WTC11 (cell line): ENCODE results near the gene DOK5. TPM values are rescaled to one million over a fixed set of nuclear protein-coding genes. Genes with fewer than 3 reads are reported as not detected.

ENCODE experiments used
- ATAC-seq: fragments of 200-7000 bp; cut with Tn5 transposase; 2 replicates; pipeline ENCODE4 v1.10.0; 2021; ENCODE audit warnings: mild to moderate bottlenecking, moderate library complexity
- CTCF ChIA-PET: fragments of 300-600 bp; sonication (Branson Sonifier 250); formaldehyde crosslinking; loops from one replicate; lab custom pipeline; 2021; ENCODE audit warnings: antibody characterized with exemption; lab: Charles Lee
- POLR2A ChIA-PET: fragments of 350-600 bp; sonication (Branson Sonifier 250); formaldehyde crosslinking; loops from one replicate; lab custom pipeline; 2021; ENCODE audit warnings: antibody characterized with exemption; lab: Charles Lee
- DNase-seq: peaks from one replicate; pipeline ENCODE4 v3.0.0; 2021; ENCODE audit warnings: low spot score
- H3K27ac Mint-ChIP-seq: 2 replicates; pipeline ENCODE4 v1.8.0; 2021; ENCODE audit warnings: mixed read lengths
- H3K27me3 Mint-ChIP-seq: 2 replicates; pipeline ENCODE4 v1.8.0; 2021; ENCODE audit warnings: low read depth, mild to moderate bottlenecking, moderate library complexity, mixed read lengths
- H3K36me3 Mint-ChIP-seq: 2 replicates; pipeline ENCODE4 v1.8.0; 2021; ENCODE audit warnings: mixed read lengths
- H3K4me1 Mint-ChIP-seq: 2 replicates; pipeline ENCODE4 v1.8.0; 2022; ENCODE audit warnings: mixed read lengths
- H3K4me3 Mint-ChIP-seq: 2 replicates; pipeline ENCODE4 v1.8.0; 2021; ENCODE audit warnings: mild to moderate bottlenecking, moderate library complexity, mixed read lengths
- H3K9me3 Mint-ChIP-seq: 2 replicates; pipeline ENCODE4 v1.8.0; 2021; ENCODE audit warnings: mixed read lengths
- CREM ChIP-seq: sonication (generic); formaldehyde crosslinking; IDR thresholded peaks from 2 replicates; pipeline ENCODE4 v1.8.1; 2022; ENCODE audit warnings: mild to moderate bottlenecking, missing genetic modification reagents, moderate library complexity
- EMX1 ChIP-seq: fragments of 250-450 bp; sonication (Bioruptor Pico); IDR thresholded peaks from 2 replicates; pipeline ENCODE4 v1.8.0; 2021; ENCODE audit warnings: mild to moderate bottlenecking
- FOXP1 ChIP-seq: sonication (generic); formaldehyde crosslinking; IDR thresholded peaks from 2 replicates; pipeline ENCODE4 v1.8.0; 2022; ENCODE audit warnings: missing genetic modification reagents, mild to moderate bottlenecking, moderate library complexity, borderline replicate concordance
- HMGA2 ChIP-seq: fragments of 250-450 bp; sonication (Bioruptor Pico); IDR thresholded peaks from 2 replicates; pipeline ENCODE4 v1.4.0; 2021; ENCODE audit warnings: mild to moderate bottlenecking, moderate library complexity
- MXD4 ChIP-seq: fragments of 250-450 bp; sonication (Bioruptor Pico); IDR thresholded peaks from 2 replicates; pipeline ENCODE4 v1.8.0; 2021; ENCODE audit warnings: mild to moderate bottlenecking, moderate library complexity, borderline replicate concordance
- MYBL2 ChIP-seq: sonication (generic); formaldehyde crosslinking; IDR thresholded peaks from 2 replicates; pipeline ENCODE4 v1.8.1; 2023; ENCODE audit warnings: mild to moderate bottlenecking, moderate library complexity, missing genetic modification reagents
- NFATC4 ChIP-seq: fragments of 250-450 bp; sonication (Bioruptor Pico); IDR thresholded peaks from 2 replicates; pipeline ENCODE4 v1.9.0; 2021; ENCODE audit warnings: mild to moderate bottlenecking
- ZNF232 ChIP-seq: sonication (generic); formaldehyde crosslinking; IDR thresholded peaks from 2 replicates; pipeline ENCODE4 v1.8.0; 2022; ENCODE audit warnings: mild to moderate bottlenecking, missing genetic modification reagents
- ZNF263 ChIP-seq: sonication (generic); formaldehyde crosslinking; IDR thresholded peaks from 2 replicates; pipeline ENCODE4 v1.8.1; 2022; ENCODE audit warnings: low read depth, mild to moderate bottlenecking, moderate library complexity, missing genetic modification reagents
- ZNF317 ChIP-seq: sonication (generic); formaldehyde crosslinking; IDR thresholded peaks from 2 replicates; pipeline ENCODE4 v1.8.1; 2023; ENCODE audit warnings: low read depth, mild to moderate bottlenecking, moderate library complexity, missing genetic modification reagents, borderline replicate concordance
- ZNF396 ChIP-seq: fragments of 250-450 bp; sonication (Bioruptor Pico); IDR thresholded peaks from 2 replicates; pipeline ENCODE4 v1.8.0; 2021; ENCODE audit warnings: mild to moderate bottlenecking, moderate library complexity, borderline replicate concordance
- total RNA-seq: library from RNA; stranded (reverse); gene quantifications from 3 replicates; pipeline ENCODE4 v1.2.3, GENCODE V29; 2021
- TF ChIP-seq, protein P1 (sequence below): fragments of 250-450 bp; sonication (Bioruptor Pico); IDR thresholded peaks from 2 replicates; pipeline ENCODE4 v1.8.0; 2021; ENCODE audit warnings: mild to moderate bottlenecking
- TF ChIP-seq, protein P2 (sequence below): fragments of 200-600 bp; IDR thresholded peaks from 2 replicates; pipeline ENCODE4 v1.8.0; 2022; ENCODE audit warnings: antibody characterized with exemption
- TF ChIP-seq, protein P3 (sequence below): sonication (generic); formaldehyde crosslinking; IDR thresholded peaks from 2 replicates; pipeline ENCODE4 v1.8.1; 2022; ENCODE audit warnings: mild to moderate bottlenecking, missing genetic modification reagents, moderate library complexity, borderline replicate concordance
- TF ChIP-seq, protein P4 (sequence below): fragments of 250-450 bp; sonication (Bioruptor Pico); IDR thresholded peaks from 2 replicates; pipeline ENCODE4 v1.9.0; 2021; ENCODE audit warnings: mild to moderate bottlenecking, borderline replicate concordance
- TF ChIP-seq, protein P5 (sequence below): sonication (generic); formaldehyde crosslinking; IDR thresholded peaks from 2 replicates; pipeline ENCODE4 v1.8.1; 2022; ENCODE audit warnings: missing genetic modification reagents, borderline replicate concordance
- TF ChIP-seq, protein P6 (sequence below): sonication (generic); formaldehyde crosslinking; IDR thresholded peaks from 2 replicates; pipeline ENCODE4 v1.8.1; 2023; ENCODE audit warnings: mild to moderate bottlenecking, missing genetic modification reagents, moderate library complexity
- TF ChIP-seq, protein P7 (sequence below): sonication (generic); formaldehyde crosslinking; IDR thresholded peaks from 2 replicates; pipeline ENCODE4 v1.8.1; 2023; ENCODE audit warnings: mild to moderate bottlenecking, missing genetic modification reagents

Gene DOK5
- total RNA-seq, 1 experiment from 2014 or later = 10.1 TPM

DNA sequence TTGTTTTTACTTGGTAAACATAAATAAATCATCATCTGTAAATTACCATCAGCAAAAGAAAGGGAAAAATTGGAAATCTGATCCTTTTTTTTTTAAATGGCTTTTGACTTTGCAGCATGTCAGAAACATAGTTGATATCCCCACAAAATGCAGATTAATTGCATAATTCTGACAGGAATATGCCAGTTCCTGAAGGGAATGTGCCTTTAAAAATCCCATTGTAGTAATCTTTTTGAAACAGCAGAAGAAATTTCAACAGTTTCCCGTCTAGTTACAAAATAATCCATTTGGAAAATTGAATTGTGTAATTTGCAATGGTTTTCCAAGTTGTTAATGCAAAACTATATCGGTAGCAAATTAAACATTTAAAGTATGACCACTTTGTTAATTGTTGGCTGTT lies 95.2 kb downstream of the DOK5 start:
- no peak for DNase-seq
- Mint-ChIP-seq H3K27ac (no peak overlapping the region), H3K36me3 (no peaks in the 10 kb centered on the region), H3K9me3 (no peaks in the 10 kb centered on the region), H3K4me1 (no peaks in the 10 kb centered on the region), H3K4me3 (no peak overlapping the region), H3K27me3 (no peaks in the 10 kb centered on the region)
- TF ChIP-seq, protein P1, sequence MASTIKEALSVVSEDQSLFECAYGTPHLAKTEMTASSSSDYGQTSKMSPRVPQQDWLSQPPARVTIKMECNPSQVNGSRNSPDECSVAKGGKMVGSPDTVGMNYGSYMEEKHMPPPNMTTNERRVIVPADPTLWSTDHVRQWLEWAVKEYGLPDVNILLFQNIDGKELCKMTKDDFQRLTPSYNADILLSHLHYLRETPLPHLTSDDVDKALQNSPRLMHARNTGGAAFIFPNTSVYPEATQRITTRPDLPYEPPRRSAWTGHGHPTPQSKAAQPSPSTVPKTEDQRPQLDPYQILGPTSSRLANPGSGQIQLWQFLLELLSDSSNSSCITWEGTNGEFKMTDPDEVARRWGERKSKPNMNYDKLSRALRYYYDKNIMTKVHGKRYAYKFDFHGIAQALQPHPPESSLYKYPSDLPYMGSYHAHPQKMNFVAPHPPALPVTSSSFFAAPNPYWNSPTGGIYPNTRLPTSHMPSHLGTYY (CRISPR knock-in tag) = no peak
- TF ChIP-seq MYBL2 (CRISPR knock-in tag) (no peak), ZNF396 (CRISPR knock-in tag) (no peak), EMX1 (CRISPR knock-in tag) (no peak), NFATC4 (CRISPR knock-in tag) (no peak), CREM (CRISPR knock-in tag) (no peak), HMGA2 (CRISPR knock-in tag) (no peak), ZNF317 (CRISPR knock-in tag) (no peak), ZNF263 (CRISPR knock-in tag) (no peak), ZNF232 (CRISPR knock-in tag) (no peak), MXD4 (CRISPR knock-in tag) (no peak), FOXP1 (no peak)
- TF ChIP-seq, protein P2, sequence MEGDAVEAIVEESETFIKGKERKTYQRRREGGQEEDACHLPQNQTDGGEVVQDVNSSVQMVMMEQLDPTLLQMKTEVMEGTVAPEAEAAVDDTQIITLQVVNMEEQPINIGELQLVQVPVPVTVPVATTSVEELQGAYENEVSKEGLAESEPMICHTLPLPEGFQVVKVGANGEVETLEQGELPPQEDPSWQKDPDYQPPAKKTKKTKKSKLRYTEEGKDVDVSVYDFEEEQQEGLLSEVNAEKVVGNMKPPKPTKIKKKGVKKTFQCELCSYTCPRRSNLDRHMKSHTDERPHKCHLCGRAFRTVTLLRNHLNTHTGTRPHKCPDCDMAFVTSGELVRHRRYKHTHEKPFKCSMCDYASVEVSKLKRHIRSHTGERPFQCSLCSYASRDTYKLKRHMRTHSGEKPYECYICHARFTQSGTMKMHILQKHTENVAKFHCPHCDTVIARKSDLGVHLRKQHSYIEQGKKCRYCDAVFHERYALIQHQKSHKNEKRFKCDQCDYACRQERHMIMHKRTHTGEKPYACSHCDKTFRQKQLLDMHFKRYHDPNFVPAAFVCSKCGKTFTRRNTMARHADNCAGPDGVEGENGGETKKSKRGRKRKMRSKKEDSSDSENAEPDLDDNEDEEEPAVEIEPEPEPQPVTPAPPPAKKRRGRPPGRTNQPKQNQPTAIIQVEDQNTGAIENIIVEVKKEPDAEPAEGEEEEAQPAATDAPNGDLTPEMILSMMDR = no peak
- TF ChIP-seq, protein P3, sequence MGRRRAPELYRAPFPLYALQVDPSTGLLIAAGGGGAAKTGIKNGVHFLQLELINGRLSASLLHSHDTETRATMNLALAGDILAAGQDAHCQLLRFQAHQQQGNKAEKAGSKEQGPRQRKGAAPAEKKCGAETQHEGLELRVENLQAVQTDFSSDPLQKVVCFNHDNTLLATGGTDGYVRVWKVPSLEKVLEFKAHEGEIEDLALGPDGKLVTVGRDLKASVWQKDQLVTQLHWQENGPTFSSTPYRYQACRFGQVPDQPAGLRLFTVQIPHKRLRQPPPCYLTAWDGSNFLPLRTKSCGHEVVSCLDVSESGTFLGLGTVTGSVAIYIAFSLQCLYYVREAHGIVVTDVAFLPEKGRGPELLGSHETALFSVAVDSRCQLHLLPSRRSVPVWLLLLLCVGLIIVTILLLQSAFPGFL (CRISPR knock-in tag) = no peak
- TF ChIP-seq, protein P4, sequence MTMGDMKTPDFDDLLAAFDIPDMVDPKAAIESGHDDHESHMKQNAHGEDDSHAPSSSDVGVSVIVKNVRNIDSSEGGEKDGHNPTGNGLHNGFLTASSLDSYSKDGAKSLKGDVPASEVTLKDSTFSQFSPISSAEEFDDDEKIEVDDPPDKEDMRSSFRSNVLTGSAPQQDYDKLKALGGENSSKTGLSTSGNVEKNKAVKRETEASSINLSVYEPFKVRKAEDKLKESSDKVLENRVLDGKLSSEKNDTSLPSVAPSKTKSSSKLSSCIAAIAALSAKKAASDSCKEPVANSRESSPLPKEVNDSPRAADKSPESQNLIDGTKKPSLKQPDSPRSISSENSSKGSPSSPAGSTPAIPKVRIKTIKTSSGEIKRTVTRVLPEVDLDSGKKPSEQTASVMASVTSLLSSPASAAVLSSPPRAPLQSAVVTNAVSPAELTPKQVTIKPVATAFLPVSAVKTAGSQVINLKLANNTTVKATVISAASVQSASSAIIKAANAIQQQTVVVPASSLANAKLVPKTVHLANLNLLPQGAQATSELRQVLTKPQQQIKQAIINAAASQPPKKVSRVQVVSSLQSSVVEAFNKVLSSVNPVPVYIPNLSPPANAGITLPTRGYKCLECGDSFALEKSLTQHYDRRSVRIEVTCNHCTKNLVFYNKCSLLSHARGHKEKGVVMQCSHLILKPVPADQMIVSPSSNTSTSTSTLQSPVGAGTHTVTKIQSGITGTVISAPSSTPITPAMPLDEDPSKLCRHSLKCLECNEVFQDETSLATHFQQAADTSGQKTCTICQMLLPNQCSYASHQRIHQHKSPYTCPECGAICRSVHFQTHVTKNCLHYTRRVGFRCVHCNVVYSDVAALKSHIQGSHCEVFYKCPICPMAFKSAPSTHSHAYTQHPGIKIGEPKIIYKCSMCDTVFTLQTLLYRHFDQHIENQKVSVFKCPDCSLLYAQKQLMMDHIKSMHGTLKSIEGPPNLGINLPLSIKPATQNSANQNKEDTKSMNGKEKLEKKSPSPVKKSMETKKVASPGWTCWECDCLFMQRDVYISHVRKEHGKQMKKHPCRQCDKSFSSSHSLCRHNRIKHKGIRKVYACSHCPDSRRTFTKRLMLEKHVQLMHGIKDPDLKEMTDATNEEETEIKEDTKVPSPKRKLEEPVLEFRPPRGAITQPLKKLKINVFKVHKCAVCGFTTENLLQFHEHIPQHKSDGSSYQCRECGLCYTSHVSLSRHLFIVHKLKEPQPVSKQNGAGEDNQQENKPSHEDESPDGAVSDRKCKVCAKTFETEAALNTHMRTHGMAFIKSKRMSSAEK = no peak
- TF ChIP-seq, protein P5, sequence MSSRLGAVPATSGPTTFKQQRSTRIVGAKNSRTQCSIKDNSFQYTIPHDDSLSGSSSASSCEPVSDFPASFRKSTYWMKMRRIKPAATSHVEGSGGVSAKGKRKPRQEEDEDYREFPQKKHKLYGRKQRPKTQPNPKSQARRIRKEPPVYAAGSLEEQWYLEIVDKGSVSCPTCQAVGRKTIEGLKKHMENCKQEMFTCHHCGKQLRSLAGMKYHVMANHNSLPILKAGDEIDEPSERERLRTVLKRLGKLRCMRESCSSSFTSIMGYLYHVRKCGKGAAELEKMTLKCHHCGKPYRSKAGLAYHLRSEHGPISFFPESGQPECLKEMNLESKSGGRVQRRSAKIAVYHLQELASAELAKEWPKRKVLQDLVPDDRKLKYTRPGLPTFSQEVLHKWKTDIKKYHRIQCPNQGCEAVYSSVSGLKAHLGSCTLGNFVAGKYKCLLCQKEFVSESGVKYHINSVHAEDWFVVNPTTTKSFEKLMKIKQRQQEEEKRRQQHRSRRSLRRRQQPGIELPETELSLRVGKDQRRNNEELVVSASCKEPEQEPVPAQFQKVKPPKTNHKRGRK = no peak
- TF ChIP-seq, protein P6, sequence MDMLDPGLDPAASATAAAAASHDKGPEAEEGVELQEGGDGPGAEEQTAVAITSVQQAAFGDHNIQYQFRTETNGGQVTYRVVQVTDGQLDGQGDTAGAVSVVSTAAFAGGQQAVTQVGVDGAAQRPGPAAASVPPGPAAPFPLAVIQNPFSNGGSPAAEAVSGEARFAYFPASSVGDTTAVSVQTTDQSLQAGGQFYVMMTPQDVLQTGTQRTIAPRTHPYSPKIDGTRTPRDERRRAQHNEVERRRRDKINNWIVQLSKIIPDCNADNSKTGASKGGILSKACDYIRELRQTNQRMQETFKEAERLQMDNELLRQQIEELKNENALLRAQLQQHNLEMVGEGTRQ (CRISPR knock-in tag) = no peak
- TF ChIP-seq, protein P7, sequence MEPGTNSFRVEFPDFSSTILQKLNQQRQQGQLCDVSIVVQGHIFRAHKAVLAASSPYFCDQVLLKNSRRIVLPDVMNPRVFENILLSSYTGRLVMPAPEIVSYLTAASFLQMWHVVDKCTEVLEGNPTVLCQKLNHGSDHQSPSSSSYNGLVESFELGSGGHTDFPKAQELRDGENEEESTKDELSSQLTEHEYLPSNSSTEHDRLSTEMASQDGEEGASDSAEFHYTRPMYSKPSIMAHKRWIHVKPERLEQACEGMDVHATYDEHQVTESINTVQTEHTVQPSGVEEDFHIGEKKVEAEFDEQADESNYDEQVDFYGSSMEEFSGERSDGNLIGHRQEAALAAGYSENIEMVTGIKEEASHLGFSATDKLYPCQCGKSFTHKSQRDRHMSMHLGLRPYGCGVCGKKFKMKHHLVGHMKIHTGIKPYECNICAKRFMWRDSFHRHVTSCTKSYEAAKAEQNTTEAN (CRISPR knock-in tag) = no peak
- ATAC-seq = no peak
- ChIA-PET CTCF (no interaction called here), POLR2A (no interaction called here)
